GM21447 (cell line): Measurements from ENCODE around the gene TMEM212.
"Not testable (repeated sequence)": the region's sequence is repeated elsewhere in the genome, so short reads cannot be mapped to it uniquely, and the experiment has no call there.

Experiments
- ATAC-seq: cut with Tn5 transposase; IDR thresholded peaks from one replicate; pipeline ENCODE4 v1.9.1; 2021; ENCODE audit not compliant: unreplicated experiment

Gene TMEM212

GRCh38 chr3:171812811-171813210 lies 30.3 kb upstream of the TMEM212 start:
- ATAC-seq, result no peak

- no peak for ATAC-seq
Observed at GRCh38 chr3:171813278-171813896, 29.8 kb upstream of the TMEM212 start.

- ATAC-seq, result peak; percentile 47
Observed at GRCh38 chr3:171813897-171814460, 29.2 kb upstream of the TMEM212 start.

GRCh38 chr3:171814662-171815061 lies 28.5 kb upstream of the TMEM212 start:
- ATAC-seq, result not testable (repeated sequence)

- no peak for ATAC-seq
Observed at GRCh38 chr3:171815973-171816595, 27.1 kb upstream of the TMEM212 start.

- no peak for ATAC-seq
Observed at GRCh38 chr3:171817074-171817800, 25.9 kb upstream of the TMEM212 start.

GRCh38 chr3:171821044-171821443 lies 22.1 kb upstream of the TMEM212 start:
- no peak for ATAC-seq

GRCh38 chr3:171821778-171822358 lies 21.3 kb upstream of the TMEM212 start:
- no peak for ATAC-seq

GRCh38 chr3:171822431-171823106 lies 20.6 kb upstream of the TMEM212 start:
- ATAC-seq, result peak; percentile 82

GRCh38 chr3:171824116-171824515 lies 19.0 kb upstream of the TMEM212 start:
- no peak for ATAC-seq

GRCh38 chr3:171824824-171825221 lies 18.3 kb upstream of the TMEM212 start:
- ATAC-seq, result no peak

GRCh38 chr3:171825222-171825828 lies 17.8 kb upstream of the TMEM212 start:
- ATAC-seq, result no peak

GRCh38 chr3:171827385-171827784 lies 15.8 kb upstream of the TMEM212 start:
- no peak for ATAC-seq

- ATAC-seq, result no peak
Observed at GRCh38 chr3:171827836-171828458, 15.2 kb upstream of the TMEM212 start.

- no peak for ATAC-seq
Observed at GRCh38 chr3:171828902-171829770, 14.0 kb upstream of the TMEM212 start.

GRCh38 chr3:171829841-171830517 lies 13.2 kb upstream of the TMEM212 start:
- ATAC-seq, result peak; percentile 69

GRCh38 chr3:171830518-171830875 lies 12.7 kb upstream of the TMEM212 start:
- no peak for ATAC-seq

- no peak for ATAC-seq
Observed at GRCh38 chr3:171831936-171832335, 11.2 kb upstream of the TMEM212 start.

- no peak for ATAC-seq
Observed at GRCh38 chr3:171832989-171833388, 10.2 kb upstream of the TMEM212 start.
